NCI-H526 (cell line): ENCODE measurements around the gene MESD.

ENCODE experiments used
- DNase-seq, 2 experiments: peaks; one replicate each; lab custom pipeline; 2025; lab: John Stamatoyannopoulos, UW

MESD gene

GRCh38 chr15:80902298-80902801, 87.3 kb downstream of the MESD start:
- DNase-seq = no peak

GRCh38 chr15:80898040-80898439, 91.6 kb downstream of the MESD start:
- no peak for DNase-seq
